GM18867 (cell line): ENCODE data around the gene SLC9A7.

Source experiments
- ATAC-seq: cut with Tn5 transposase; IDR thresholded peaks from one replicate; pipeline ENCODE4 v1.9.1; 2021; ENCODE audit warnings: mild to moderate bottlenecking, moderate library complexity; ENCODE audit not compliant: unreplicated experiment

Gene SLC9A7

DNA sequence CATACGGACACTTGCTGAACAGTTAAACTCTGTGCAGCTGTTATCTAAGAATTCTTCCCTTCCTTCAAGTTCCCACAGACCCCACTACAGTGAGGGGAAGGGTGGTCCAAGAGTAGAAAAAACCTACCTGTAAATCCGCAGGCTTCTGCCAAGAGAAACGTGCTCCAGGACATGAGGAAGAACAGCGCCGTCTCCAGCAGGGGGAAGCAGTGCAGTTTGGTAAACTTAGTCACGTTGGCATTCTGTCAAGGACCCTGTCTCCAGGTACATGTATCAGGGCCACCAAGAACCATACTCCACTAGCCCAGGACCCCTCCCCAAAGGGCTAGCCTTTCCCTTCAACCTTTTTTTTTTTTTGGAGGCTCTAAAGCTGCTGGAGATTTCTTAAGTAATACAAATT, 105.4 kb downstream of the SLC9A7 start:
- no peak for ATAC-seq

DNA sequence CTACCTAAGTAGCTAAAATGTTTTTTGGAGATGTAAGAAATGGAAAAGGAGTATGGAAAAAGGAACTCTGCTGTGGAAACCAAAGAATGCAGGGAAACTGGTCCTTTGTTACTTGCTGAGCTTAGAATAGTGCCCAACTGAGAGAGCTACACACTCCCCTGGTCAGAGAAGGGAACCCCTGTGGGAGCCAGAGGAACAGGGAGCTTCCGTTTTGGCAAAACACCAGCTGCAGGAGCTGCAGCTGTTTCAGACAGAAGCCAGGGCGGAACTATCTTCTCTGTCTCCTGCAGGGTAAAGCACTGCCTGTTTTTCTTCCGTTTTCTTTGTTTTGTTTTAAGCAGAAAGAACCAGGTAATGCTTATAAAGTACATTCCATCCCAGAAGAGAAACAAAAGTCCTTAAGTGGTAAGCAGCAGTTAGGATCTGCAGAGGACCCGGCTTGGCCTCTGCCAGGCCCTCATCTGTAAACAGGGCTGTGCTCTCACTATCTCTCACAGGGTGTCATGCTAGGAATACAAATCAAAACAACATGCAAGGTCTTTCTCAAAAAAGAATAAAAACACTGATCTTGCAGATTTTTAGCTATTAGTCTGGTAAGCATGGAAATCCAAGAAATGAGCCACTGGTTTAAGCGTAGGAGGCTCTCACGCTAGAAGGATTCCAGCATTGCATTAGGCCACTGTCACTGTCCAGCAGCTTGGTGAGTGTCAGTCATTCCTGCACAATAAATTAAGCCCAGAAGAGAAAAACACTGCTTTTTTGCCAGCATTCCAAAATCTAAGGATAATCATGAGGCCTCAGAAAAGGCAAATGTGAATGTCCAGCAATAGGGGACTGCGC, 109.3 kb downstream of the SLC9A7 start:
- ATAC-seq = no peak

DNA sequence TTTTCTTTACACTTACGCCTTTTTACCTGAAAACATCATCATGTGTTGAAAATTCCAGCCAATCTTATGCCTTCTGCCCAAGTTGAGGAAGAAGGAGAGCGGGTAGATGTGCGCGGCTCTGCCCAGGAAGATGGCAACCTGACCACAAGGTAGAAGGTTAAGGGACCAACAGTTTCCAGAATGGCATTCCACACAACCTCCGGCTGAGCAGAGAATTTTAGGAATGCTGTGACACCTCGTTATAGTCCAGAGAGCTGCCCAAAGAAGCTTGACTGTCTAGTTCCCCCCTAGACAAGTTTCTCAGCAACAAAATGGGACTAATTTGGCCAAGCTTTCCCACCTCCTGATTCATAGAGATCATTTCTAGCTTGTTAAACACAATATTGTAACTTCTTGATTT, 110.3 kb downstream of the SLC9A7 start:
- no peak for ATAC-seq

DNA sequence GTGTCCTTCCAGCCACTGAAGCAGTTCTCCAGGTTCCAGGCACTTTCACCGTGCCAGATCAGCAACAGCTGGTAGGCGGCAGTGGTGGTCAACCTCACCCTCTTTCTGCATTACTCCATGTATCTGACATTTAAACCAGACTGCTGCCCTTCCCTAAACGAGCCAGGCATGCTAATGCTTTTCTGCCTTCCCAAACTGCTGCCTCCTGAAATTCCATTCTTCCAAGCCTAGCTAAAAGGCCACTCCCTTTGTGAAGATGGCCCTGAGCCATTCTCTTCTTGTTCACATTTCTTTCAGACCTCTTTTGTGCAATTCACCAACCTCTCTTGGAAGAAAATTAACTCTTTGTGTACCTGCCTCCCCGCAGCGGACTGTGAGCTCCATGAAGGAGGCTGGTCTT, 111.7 kb downstream of the SLC9A7 start:
- ATAC-seq = no peak

DNA sequence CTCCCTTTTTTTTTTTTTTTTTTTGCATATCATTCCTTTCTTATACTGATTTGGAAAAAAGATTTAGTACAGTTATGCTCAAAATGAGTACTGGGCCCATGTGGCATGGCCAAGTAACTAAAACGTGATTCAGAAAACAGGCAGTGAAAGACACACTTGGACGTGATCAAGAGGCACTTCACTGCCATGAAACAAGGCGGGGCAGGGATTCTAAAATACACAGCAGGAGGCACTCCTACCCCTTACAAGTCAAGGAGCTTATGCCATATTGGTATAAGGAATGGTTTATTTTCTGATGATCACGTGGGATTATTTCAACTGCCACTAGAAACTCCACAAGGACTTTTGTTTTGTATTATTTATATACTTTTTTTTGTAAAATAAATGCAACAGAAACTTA, 113.3 kb downstream of the SLC9A7 start:
- ATAC-seq = no peak

DNA sequence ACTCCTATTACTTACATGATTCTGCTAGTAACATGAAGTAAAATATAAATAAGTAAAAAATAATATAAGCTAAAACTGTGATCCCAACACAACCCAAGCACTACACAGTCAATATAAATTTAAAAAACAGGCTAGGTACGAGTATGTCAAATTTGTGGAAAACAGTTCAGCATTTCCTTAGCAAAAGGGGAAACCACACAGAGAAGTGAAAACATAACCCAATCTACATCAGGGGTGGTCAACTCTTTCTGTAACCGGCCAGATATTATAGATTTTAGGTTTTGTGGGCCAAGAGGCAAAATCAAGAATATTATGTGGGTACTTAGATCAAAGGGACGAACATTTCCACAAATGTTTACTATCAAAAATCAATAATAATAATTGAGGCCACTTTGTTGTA, 115.3 kb downstream of the SLC9A7 start:
- ATAC-seq = no peak

DNA sequence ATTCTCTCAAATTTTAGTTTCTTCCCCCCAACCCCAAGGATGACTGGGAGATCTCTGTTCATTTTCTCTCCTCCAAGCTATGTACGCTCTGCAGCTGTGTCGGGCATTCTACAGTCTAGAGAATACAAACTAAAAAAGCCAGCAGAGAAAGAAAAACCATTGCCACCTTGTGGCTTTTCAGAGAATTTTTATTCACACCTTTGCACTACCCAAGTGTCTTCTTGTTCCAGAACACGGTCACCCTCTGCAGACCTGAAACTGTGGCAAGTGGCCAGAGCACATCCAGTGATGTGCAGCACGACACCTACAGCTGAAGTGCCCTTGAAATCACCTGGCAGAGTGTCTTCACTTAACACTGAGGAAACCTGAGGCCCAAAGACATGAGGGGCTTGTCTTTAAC, 116.8 kb downstream of the SLC9A7 start:
- peak; percentile 58 for ATAC-seq

DNA sequence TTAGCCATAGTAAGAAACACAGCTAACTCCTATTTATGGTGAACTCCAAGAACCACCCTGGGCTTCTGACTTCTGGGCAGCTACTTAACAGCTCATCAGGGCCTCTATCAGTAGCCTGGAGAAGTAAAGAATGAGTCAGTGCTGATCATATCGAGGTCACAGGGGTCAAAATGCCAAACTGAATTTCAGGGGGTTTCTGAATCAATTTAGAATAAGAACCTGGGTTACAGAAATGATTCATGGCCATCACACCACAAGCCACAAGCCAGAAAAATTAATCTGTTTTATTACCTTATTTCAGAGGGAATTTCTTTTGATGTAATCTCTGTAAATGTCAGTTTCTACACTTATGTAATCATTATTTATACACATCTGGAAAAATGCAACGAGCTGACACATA, 121.0 kb downstream of the SLC9A7 start:
- peak; percentile 64 for ATAC-seq

DNA sequence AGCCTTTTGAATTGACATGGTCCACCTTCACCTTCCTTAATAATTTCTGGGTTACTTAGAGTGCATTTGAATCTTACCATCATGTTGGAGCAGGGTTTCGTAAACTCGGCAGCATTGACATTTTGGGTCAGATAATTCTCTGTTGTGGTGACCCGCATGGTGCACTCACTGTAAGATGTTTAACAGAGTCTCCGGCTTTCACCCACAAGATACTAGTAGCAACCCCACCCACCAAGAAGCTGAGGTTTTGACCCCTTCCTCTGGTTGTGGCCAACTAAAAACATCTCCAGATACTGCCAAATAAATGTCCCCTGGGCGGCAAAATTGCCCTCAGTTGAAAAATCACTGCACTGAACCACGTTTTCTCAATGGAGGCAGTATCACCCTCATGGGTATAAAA, 122.7 kb downstream of the SLC9A7 start:
- ATAC-seq = no peak

DNA sequence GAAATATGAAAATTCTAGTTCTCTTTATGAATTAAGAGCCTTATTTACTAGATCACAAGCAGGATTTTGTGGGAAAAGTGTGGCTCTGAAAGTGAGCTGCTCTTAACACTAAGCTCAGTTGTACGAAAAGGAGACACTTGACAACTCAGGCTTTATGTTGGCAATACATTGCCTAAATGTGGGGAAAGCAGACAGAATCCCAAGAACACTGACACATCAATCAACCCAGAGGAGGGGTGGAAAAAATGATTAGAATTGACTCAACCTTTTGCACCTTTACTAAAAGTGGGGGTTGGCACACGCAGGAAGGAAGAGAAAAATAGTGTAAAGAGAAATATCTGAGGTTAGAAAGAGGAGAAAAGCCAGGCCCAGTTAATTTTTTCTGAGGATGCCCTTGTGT, 123.7 kb downstream of the SLC9A7 start:
- no peak for ATAC-seq

DNA sequence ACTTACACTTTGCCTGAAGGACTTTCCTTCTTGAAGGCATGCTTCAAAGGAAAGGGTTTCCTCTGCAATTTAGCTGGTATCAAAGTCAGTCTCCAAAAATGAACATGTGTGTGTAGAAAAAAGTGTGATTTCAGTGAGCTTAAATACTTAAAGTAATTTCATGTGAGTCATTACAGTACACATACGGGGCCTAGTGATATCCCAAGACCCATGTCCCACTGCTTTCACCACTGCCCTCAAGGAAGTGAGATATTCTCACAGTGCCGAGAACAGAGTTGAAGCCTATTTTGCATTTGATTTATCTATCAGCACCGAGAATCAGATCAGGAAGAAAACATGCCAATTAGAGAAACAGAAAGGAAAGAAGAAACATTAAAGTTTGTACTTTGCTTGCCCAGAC, 124.3 kb downstream of the SLC9A7 start:
- peak; percentile 51 for ATAC-seq

DNA sequence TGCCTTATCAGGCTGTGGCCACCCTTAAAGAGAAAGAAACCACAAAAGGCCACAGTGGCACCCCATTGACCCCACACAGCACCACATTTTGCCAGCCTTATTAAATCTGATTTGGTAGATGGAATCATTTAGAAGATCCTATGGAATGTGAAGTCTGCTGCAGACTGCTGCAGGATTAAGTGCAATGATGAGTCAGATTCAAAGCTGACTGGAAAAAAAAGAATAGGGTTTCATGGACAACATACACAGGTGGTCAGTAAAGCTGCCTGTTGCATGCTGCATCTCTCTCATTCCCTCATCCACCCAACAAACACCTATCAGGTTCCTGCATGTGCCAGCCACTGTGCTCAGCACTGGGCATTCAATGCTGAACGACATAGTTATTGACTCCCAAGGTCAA, 128.8 kb downstream of the SLC9A7 start:
- no peak for ATAC-seq

DNA sequence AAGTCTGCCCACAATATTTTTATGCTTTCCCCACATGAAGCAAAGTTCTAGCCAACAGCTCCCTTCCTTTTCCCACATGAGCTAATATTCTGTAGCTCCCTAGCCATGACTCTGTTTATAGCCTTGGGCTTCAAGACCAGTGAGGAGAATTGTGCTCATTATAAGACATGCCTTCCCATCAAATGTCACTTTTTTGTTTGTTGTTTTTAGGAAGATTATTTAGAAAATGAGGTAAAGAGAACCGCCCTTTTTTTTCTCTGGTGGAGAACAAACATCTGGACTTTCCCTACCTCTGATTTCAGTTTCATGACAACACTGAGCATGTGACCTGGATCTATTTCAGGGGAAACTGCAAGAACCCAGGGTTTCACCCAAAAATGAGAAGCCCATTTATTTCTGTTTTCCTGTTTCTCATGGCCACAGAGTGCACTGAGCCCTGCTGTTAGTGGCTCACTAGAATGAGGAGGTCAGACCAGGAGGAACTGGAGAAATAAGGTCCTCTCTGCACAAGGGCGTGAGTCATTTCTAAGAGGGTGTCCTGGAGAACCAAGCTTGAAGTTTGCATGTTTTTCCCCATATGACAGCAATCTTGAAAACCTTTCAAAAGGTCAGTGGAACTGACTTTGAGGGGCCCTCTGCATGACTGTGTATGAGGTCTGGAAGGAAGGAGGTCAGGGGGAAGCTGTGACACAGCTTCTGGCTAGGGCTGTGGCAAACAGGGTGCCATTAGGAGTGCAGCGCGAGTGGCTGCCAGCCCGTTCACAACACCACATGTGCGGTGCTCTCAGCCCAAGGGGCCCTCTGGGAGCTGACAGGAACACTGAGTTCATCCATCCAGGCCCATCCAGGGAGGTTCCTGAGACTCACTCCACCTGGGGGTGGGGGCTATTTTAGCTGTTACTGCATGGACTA, 130.2 kb downstream of the SLC9A7 start:
- peak; percentile 78 for ATAC-seq

DNA sequence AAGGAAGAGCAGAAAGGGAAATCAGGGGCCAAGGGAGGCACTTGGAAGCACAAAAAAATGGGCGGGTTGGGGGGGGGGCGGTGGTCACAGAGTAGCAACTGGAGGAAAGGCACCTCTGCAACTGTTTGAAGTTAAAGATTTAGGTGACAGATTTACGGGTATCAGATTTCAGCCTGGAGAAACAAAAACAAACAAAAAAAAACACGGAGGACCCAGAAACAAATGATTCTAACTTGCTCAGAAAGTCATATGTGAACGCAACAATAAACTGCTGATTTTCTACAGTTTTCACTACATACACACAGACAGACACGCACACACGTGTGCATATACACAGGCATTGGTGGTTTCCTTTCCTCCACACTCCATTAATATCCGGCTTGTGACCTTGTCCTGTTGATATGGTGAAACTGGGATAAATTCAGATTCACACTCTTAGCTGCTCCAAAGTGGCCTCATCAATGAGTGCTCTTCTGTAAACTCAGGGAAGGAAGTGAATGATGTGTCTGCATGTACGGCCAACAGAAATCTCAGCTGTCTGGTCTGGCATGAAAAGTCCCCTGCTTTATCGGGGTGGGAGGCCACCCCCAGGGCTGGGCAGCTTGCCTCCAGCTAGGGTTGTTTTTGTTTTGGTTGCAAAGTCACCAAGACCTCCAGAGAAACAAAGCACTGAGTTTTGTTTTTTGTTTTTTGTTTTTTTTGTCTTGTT, 131.1 kb downstream of the SLC9A7 start:
- peak; percentile 6 for ATAC-seq

DNA sequence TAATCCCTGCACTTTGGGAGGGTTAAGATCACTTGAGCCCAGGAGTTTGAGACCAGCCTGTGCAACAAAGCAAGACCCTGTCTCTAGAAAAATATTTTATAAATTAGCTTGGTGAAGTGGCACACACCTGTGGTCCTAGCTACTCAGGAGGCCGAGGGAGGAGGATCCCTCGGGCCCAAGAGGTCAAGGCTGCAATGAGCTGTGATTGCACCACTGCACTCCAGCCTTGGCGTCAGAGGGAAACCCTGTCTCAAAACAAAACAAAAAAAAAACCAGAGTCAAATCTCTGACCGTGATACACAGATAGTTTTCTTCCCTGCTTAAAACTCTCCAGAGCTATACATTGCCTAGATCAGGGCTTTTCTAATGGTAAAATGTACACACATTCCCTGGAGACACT, 131.9 kb downstream of the SLC9A7 start:
- no peak for ATAC-seq

DNA sequence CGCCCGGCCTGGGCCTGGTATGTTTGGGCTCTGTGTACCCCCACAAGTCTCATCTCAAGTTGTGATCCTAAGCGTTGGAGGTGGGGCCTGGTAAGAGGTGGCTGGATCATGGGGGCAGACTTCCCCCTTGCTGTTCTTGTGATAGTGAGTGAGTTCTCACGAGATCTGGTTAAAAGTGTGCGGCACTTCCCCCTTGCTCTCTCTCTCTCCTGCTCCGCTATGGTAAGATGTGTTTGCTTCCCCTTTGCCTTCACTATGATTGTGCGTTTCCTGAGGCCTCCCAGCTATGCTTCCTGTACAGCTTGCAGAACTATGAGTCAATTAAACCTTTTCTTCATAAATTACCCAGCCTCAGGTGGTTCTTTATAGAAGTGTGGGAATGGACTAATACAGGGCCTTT, 132.4 kb downstream of the SLC9A7 start:
- ATAC-seq = no peak

DNA sequence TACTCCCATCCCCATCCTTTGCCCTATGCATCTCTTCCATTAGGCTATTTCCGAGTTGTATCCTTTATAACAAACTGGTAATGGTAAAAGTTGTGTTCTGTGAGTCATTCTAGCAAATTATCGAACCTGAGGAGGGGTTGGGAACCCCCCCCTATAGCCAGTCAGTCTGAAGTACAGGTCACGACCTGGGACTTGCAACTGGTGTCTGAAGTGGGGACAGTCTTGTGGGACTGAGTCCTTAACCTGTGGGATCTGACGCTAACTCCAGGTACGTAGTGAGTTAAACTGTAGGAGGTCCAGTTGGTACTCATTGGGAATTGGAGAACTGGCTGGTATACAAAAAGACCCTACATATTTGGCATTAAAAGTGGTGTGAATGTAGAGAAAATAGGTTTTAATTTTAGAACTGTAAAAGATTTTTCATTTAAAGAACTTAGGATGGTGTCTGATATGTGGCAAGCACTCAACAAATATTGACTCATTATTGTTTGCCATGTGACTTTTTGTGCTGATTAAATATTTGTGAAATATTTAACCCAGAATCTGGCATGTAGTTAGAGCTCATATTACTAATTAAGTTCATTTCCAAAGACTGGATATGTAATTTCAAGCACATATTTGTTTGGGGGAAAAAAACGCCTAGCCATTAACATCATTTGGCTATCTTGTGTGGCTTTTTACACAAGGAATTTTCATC, 134.7 kb downstream of the SLC9A7 start:
- no peak for ATAC-seq

DNA sequence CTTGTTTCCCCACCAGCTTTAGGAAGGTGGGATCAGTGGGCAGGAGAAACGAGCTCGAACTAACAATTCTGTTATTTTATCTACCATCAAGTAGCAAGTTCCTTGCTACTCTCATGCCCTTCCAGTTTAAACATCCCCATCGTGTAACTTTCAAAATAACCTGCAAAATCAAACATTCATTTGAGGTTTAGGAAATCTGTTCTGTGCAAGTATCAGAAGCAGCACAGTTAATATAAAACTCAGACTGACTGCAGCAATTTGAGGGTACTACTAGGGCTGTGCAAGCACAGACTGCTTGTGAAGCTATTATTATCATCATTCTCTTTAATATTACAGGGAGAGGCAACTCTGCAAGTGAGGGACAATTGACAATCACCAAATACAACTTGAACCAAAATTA, 137.3 kb downstream of the SLC9A7 start:
- no peak for ATAC-seq

DNA sequence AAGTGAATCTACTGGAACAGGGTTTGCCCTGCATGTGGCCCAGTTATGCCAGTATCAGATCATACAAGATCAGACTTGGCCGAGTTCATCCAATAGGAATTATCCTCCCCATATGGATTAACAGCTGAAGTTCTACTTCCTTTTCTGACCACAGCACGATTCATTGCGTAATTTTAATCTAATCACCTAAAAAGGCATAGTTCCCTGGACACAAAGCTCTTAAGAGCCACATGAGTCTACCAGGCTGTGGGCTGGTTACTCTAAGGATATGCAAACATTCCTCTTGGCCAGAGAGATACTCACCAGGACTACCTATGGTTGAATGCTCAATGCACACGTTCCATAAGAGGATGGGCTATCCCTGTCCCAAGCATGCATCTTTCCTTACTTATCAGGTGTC, 138.4 kb downstream of the SLC9A7 start:
- ATAC-seq = no peak

DNA sequence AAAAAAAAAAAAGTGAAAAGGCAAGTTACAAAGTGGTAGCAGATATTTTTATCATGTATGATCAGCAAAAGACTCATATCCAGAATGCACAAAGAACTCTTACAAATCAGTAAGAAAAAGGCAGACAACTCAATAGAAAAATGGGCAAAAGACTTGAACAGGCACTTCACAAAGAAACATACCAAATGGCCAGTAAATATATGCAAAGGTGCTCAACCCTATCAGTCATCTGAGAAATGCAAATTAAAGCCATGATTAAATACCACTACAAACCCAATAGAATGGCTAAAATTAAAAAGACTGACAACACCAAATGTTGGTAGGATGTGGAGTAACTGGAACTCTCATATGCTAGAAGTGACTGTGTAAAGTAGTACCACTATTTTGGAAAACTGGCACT, 140.0 kb downstream of the SLC9A7 start:
- no peak for ATAC-seq

DNA sequence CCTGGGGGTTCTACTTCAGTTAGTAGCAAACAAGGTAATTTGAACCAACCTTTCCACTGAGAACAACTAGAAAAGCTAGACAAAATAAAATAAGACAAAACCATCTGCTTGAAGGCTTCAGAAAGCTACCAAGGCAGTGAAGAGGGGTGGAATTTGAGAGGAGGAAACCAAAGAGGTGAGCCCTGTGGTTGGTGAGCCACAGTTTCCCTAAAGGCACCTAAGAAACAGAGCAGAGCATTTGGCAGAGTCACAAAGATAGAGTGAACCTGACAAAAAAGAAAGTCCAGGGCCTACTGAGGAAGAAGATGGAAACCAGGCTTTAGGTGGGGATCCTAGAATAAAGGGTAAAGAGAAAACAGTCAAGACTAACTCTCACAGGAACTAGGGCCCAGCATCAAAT, 141.0 kb downstream of the SLC9A7 start:
- ATAC-seq = no peak
